ENCODE measurements around the gene ADAM33.

The ADAM33 gene, protein sequence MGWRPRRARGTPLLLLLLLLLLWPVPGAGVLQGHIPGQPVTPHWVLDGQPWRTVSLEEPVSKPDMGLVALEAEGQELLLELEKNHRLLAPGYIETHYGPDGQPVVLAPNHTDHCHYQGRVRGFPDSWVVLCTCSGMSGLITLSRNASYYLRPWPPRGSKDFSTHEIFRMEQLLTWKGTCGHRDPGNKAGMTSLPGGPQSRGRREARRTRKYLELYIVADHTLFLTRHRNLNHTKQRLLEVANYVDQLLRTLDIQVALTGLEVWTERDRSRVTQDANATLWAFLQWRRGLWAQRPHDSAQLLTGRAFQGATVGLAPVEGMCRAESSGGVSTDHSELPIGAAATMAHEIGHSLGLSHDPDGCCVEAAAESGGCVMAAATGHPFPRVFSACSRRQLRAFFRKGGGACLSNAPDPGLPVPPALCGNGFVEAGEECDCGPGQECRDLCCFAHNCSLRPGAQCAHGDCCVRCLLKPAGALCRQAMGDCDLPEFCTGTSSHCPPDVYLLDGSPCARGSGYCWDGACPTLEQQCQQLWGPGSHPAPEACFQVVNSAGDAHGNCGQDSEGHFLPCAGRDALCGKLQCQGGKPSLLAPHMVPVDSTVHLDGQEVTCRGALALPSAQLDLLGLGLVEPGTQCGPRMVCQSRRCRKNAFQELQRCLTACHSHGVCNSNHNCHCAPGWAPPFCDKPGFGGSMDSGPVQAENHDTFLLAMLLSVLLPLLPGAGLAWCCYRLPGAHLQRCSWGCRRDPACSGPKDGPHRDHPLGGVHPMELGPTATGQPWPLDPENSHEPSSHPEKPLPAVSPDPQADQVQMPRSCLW

DNA sequence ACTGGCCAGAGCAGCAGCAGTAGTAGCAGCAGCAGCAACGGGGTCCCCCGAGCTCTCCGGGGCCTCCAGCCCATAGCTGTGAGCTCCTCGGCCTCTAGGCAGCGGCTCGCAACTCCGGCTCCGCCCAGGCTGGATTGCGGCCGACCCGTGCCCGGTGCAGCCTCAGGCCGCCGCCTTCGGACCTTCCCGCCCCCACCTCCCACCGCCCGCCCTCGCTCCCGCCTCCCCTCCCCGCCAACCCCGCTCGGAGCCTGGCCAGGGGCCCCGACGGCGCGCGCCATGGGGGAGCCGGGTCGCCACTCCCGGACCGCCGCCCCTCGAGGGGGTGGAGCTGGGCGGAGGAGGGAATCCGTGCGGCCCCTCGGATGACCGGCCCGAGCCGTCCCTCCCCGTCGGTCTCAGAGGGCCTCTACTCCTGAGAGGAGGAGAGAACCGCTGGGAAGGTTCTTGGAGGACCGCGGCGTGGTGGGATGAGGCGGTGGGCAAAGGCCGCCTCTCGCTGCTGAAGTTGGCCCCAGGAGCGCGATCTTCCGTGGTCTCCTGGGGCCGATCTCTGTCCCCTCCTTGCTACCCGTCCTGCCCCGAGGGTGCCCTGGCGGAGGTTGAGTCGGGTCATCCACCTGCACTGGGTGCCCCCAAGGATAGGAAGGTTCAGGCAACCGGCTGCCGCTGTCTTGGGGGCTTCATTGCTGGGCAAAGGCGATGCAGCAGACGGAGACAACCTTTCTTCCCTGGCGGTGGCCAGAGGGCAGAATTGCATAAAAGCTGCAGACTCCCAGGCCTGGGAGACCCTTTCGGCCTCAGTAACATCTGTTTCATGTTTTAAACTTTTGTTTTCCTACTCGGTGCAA, at the start of gene ADAM33:
Gene ADAM33, minus strand, starts transcription at position 80 of the 851 bp plus-strand sequence. Its CDS starts 6 bp downstream, at position 74.
- DNase-seq (ENCODE audit: low read depth in 2 of 3, low spot score in 2 of 3), result no peak

DNA sequence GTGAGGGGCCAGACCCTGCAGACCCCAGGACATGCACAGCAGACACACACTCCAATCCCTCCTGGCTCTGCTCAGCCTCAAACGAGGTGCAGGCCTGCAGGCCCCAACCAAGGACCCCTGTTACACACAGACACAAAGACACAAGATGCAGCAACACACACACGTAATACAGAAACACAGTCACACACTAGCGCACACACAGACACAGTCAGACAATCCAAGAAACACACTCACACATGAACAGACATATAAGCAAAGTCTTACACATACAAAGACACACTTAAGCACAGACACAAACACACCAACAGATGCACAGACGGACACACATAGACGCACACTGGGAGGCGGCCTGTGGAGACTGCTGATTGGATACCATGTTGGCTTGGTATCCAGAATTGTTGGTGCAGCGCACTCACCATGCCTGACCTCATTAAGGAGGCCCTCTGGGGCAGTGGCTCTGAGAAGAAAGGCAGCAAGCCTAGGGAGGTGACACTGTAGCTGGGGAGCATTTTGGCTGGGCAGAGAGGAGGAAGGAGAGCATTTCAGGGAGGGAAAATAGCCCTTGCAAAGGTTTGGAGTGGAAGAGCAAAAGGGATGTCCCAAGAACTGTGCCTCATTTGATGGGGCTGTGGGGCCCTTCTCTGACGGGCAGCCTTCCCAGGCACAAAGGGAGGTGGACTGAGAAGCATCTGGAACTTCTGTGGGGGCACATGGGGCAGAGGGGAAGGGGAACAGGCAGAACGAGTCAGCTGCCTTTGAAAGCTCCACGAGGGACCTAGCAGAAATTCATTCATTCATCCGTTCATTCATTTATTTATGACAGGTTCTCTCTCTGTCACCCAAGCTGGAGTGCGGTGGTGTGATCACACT, 49.2 kb upstream of the ADAM33 start:
- no peak for DNase-seq (ENCODE audit: low read depth in 2 of 3, low spot score in 2 of 3)

DNA sequence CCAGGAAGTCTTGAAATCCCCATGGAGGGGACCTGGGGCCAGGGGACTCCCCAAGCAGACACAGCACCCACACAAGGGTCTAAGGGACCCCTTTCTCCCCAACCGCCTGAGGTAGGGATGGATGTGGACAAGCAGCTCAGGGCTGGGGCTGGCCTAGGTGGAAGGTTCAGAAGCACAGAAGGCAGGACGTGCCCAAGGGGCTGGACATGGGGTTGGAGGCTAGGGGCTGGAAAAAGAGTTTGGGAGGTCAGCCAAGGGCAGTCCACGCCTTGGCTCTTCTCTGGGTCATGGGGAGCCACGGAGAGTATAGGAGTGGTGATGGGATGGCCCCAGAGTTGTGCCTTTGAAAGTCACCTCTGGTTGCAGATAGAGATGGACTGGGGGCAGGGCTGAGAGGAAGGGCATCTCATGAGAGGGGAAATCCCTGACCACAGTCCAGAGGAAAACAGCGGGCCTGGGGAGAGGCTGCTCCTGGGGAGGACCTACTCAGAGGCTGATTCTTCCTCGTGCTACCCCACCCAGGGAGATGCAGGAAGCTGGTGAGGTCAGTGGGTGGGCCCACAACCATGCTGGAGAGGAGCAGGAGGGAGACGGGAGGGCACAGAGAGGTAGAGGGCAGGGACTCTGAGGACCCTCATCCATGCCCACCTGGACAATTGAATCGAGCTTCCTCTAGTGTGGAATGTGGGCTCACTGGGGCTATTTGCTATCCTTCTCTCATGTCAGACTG, 48.2 kb upstream of the ADAM33 start:
- DNase-seq (ENCODE audit: low read depth in 2 of 3, low spot score in 2 of 3), result no peak

DNA sequence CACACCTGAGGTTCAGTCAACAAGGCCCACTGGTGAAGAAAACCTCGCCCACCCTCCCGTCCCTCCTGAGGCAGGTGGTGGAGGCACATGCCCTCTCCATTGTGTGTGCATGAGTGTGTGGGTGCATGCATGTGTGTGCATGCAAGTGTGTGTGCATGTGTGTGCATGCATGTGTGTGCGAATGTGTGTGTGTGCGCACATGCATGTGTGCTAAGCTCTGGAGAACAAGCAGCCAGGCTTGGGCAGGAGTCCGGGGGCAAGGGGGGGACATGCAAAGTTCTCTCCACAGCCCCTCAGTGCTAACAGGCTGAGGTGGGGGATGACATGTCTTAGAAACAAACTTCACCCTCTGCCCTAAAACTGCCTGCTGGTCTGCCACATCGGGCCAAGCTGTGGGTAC, 47.6 kb upstream of the ADAM33 start:
- no peak for DNase-seq (ENCODE audit: low read depth in 2 of 3, low spot score in 2 of 3)

DNA sequence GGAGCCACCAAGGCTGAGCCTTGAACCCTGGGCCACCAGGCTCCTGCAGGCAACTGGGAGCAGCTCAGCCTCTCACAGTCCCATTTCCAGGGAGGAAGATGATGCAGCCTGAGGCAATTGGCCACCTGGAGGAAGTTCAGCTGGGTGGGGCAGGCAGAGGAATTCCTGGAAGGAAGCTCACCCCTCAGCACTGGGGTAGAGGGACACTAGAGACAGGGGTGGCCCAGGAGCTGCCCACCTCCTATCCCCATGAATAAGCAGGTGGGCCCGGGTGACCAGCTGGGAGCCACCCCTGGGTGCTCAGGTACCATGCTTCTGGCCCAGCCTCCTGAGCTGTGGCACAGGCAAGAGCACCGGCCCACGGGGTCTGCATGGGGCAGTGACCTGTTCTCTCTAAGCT, 47.1 kb upstream of the ADAM33 start:
- no peak for DNase-seq (ENCODE audit: low read depth in 2 of 3, low spot score in 2 of 3)

DNA sequence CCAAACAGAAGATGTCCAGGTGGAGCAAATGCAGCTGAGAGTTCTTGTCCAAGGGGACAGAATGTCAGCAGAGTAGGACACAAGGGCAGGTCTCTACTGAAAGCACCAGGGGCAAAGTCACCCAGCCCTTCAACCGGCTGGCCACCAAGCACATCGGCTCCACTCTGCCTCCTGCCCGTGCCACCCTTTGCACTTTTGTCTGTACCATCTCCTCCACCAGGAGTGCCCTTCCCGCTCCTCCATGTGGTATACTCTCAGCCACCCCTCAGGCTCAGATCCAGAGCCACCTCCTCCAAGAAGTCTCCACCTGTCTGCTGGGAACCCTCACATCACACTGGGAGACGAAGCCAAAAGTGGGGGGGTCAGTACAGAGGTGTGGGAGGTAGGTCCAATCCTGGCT, 46.5 kb upstream of the ADAM33 start:
- no peak for DNase-seq (ENCODE audit: low read depth in 2 of 3, low spot score in 2 of 3)

DNA sequence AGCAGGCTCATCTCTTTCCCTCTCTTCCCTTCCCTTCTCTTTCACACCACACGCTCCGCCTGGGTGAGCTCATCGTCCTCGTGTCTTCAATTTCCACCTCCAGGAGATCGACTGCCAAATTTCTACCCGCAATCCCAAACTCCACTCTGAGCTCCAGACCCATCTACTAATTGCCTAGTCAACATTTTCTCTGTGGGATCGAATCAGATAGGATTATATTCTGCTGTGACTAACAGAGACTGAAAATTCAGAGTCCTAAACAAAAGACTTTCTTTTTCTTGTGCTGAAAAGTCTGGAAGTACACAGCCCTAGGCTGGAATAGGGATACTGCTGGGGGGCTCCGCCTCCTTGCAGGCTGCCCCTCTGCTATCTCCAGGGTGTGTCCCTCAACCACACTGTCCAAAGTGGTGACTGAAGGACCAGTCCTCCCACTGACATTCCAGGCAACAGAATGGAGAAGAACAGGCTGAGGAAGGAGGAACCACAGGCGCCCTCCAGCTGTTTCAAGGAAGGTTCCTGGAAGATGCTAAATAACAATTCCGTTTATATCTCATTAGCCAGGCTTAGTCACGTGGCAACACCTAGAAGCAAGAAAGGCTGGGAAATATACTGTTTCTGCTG, 45.7 kb upstream of the ADAM33 start:
- no peak for DNase-seq (ENCODE audit: low read depth in 2 of 3, low spot score in 2 of 3)

DNA sequence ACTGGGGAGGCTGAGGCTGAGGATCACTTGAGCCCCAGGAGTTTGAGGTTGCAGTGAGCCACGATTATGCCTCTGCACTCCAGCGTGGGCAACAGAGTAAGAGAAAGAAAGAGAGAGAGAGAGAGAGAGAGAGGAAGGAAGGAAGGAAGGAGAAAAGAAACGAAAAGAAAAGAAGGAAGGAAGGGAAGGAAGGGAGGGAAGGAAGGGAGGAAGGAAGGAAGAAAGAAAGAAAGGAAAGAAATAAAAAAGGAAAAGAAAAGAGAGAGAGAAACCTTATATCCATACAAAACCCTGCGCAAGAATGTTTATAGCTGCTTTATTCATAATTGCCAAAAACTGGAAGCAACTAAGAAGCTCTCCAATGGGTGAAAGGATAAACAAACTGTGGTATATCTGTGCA, 42.5 kb upstream of the ADAM33 start:
- no peak for DNase-seq (ENCODE audit: low read depth in 2 of 3, low spot score in 2 of 3)

DNA sequence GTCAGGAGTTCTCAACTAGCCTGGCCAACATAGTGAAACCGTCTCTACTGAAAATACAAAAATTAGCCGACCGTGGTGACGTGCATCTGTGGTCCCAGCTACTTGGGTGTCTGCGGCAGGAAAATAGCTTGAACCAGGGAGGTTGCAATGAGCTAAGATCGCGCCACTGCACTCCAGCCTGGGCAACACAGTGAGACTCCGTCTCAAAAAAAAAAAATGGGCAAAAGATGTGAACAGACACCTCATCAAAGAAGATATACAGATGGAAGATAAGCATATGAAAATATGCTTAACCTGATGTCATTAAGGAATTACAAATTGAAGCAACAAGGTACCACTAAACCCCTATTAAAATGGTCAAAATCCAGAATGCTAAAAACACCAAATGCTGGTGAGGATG, 41.5 kb upstream of the ADAM33 start:
- no peak for DNase-seq (ENCODE audit: low read depth in 2 of 3, low spot score in 2 of 3)

DNA sequence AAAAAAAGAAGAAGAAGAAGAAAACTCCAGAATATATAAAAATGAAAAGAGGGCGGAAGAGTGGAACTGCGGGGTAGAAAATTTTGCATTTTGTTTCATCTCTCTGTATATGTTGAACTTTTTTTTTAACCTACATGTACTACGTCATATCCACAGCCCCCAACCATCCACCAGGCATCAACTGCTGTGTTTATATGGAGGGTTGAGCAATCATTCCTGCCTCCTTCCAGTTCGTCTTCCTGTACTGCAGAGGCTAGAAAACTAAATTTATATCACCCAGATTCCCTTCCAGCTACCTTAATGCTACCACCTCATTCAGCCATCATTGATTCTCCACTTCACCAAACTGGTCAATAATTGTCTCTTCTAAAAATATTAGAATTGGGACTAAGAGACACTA, 40.1 kb upstream of the ADAM33 start:
- DNase-seq (ENCODE audit: low read depth in 2 of 3, low spot score in 2 of 3), result no peak

DNA sequence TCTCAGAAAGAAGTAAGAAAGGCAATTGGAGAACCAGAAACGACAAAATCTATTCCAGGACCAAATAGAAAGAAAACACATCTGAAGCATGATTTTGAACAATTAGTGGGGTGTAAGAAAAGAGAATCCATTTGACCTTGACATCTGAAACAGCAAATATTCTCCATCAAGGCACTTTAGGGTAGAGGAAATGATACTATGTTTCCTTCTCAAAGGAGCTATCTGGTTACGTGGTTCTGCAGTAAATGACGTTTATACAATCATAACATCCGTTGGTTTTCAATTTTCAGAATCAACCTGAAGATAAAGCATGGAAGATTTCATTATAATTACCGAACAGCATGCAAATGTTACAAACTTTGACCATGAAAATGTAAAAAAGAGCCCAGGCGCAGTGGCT, 38.8 kb upstream of the ADAM33 start:
- DNase-seq (ENCODE audit: low read depth in 2 of 3, low spot score in 2 of 3), result no peak

DNA sequence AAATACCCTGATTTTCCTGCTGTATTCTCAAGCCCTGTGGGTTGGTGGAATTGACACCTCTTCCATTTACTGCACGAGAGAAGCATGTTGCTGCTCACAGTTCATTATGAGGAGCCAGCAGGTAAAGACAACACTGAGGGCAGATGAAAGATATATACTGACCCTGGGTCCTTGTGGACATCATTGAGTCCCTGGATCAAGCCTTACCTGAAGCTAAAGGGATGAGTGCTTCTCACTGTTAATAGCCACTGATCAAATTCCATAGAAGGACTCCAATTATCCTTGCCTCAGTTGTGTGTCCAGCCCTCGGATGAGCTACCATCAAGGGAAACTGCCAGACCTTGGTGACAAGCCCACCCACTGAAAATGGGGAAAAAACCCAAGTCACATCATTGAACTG, 38.3 kb upstream of the ADAM33 start:
- no peak for DNase-seq (ENCODE audit: low read depth in 2 of 3, low spot score in 2 of 3)

DNA sequence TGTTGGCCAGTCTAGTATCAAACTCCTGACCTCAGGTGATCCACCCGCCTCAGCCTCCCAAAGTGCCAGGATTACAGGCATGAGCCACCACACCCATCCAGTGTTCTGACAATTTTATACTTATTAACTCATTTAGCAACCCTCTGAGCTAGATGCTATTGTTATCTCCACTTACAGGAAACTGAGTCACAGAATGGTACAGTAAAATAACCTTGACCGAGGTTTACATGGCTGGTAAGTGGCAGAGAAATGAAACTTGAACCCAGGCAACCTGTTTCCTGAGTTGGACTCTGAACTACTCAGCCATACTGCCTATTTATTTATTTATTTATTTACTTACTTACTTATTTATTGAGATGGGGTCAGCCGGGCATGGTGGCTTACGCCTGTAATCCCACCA, 37.2 kb upstream of the ADAM33 start:
- DNase-seq (ENCODE audit: low read depth in 2 of 3, low spot score in 2 of 3), result no peak

DNA sequence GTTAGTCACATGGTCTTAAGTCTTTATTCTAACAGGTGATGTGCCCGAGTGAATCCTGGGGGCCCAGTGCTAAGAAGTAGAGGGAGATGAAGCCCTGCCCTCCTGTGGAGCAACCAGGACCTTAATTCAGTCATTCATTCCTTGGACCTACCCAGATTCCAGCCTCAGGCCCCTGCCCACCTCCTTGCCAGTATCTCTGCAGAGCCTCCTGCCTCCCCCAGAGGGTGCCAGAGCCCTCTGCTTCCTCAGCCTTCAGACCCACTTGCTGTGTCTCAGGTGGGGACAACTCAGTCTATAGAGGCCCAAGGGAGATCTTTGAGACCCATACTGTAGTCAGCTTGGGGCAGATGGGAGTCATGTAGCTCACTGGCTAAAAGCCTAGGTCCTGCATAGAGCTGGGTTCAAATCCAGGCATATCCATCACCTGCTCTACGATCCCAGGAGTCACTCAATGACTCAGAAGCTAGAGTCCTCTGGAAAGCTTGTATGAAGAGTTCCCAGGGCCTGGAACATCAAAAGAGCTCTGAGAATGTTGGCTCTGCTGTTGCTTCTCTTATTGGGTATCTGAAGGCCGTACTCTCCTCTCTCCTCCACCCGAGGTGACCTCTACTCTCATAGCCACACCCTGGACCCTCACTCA, 34.5 kb upstream of the ADAM33 start:
- DNase-seq (ENCODE audit: low read depth in 2 of 3, low spot score in 2 of 3), result no peak

DNA sequence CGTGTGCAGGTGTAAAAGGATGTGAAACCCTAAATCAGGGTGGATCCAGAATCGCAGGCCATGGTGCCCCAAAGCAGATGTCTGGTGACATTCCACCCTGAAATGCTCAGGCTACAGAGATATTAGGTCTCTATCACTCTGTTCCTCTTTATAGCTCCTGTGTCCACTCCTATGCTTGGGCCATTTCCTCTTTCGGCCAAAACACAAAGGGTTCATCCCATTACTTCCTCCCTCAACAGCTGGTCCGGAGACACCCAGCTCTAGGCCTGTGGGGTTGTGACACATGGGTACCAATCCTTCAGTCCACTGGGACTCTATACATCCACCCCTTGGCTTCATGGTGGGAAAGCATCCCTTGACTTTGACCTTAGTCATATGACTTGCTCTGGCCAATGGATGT, 32.3 kb upstream of the ADAM33 start:
- no peak for DNase-seq (ENCODE audit: low read depth in 2 of 3, low spot score in 2 of 3)

DNA sequence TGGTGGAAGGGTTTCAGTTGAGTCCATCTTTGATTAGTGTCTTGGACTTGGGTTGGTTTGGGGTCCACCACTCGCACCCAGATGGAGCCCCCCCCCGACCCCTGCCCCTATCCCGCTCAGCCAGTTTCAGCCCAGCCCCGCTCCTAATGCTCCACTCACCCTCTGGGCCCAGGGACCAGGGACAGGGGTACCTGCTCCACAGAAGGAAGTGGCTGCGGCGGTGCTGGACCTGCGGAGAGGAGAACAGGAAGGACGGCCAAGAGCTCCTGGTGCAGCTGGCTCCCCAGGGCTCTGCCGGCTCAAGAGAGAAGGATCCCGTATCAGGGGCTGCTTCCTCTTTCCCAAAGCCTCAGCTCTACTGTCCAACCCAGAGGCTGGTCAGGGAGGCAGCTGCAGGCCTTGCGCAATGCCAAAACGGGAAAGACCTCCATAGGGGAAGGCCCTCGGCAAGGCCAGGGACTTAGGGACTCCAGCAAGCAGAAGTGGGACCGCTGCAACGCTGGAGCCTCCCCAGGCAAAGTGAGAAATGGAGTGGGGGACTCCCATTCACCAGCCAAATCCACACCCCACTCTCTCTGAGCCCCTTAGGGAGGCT, 30.6 kb upstream of the ADAM33 start, which contains the start of gene SIGLEC1:
Gene SIGLEC1, minus strand, starts transcription at position 322 of the 595 bp plus-strand sequence. CDS start 5,472 bp downstream, outside the sequence.
- no peak for DNase-seq (ENCODE audit: low read depth in 2 of 3, low spot score in 2 of 3)

DNA sequence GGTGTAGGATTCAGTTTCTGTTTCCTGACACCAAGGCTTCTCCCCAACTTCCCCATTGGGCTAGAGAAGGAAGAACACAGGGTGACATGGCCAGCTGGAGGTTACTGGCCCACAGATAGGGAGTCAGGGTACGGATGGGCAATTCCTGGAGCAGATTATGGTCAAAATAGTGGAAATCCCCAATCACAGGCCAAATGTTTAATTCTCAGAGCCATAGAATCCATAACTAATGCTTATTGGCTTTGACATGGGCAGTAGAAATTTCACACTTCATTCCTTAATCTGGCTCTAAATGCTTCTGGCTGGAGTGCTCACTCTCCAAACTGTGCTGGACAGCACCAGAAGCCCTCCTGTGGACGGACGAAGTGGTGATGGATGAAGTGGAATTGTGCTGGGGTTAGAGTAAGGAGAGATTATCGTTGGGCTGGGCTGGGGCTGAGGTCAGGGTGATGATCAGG, 29.7 kb upstream of the ADAM33 start:
- no peak for DNase-seq (ENCODE audit: low read depth in 2 of 3, low spot score in 2 of 3)
